GM18909 (cell line): Measurements from ENCODE around the gene IGSF11.
"Not testable (repeated sequence)": the region's sequence is repeated elsewhere in the genome, so short reads cannot be mapped to it uniquely, and the experiment has no call there.

Experiments used
- ATAC-seq: cut with Tn5 transposase; IDR thresholded peaks from one replicate; pipeline ENCODE4 v1.9.1; 2021; ENCODE audit warnings: mild to moderate bottlenecking; ENCODE audit not compliant: unreplicated experiment, poor library complexity

The IGSF11 gene

GRCh38 chr3:119034256-119035013, at the start of gene IGSF11:
Gene IGSF11, minus strand, starts transcription at chr3:119034846. Its CDS starts 264 bp downstream, at chr3:119034582.
- peak; percentile 97 for ATAC-seq

GRCh38 chr3:119080364-119080763, 45.7 kb upstream of the IGSF11 start:
- ATAC-seq, result no peak

GRCh38 chr3:119073258-119074001, 38.8 kb upstream of the IGSF11 start:
- ATAC-seq, result no peak

- ATAC-seq, result not testable (repeated sequence)
Measured at GRCh38 chr3:119072451-119072850, 37.8 kb upstream of the IGSF11 start.

GRCh38 chr3:119069725-119070124, 35.1 kb upstream of the IGSF11 start:
- no peak for ATAC-seq

GRCh38 chr3:119063471-119063870, 28.8 kb upstream of the IGSF11 start:
- ATAC-seq, result no peak

- ATAC-seq, result no peak
Measured at GRCh38 chr3:119062892-119063291, 28.2 kb upstream of the IGSF11 start.

- ATAC-seq, result no peak
Measured at GRCh38 chr3:119044593-119044992, 9.9 kb upstream of the IGSF11 start.

GRCh38 chr3:119042162-119042561, 7.5 kb upstream of the IGSF11 start:
- no peak for ATAC-seq

GRCh38 chr3:119035014-119035346, 334 bp upstream of the IGSF11 start:
- no peak for ATAC-seq

- no peak for ATAC-seq
Measured at GRCh38 chr3:119033393-119034255, 1.0 kb downstream of the IGSF11 start.

- no peak for ATAC-seq
Measured at GRCh38 chr3:119025171-119025795, 9.4 kb downstream of the IGSF11 start.

GRCh38 chr3:119019767-119020518, 14.7 kb downstream of the IGSF11 start:
- ATAC-seq, result no peak

GRCh38 chr3:119018690-119019463, 15.8 kb downstream of the IGSF11 start:
- ATAC-seq, result no peak

- no peak for ATAC-seq
Measured at GRCh38 chr3:119015942-119016341, 18.7 kb downstream of the IGSF11 start.

GRCh38 chr3:119013951-119014350, 20.7 kb downstream of the IGSF11 start:
- no peak for ATAC-seq

- no peak for ATAC-seq
Measured at GRCh38 chr3:119011528-119011927, 23.1 kb downstream of the IGSF11 start.

GRCh38 chr3:118997190-118997589, 37.5 kb downstream of the IGSF11 start:
- ATAC-seq, result no peak

- no peak for ATAC-seq
Measured at GRCh38 chr3:118991775-118992174, 42.9 kb downstream of the IGSF11 start.
